AML-193 (cell line): Measurements from ENCODE around the gene SPACA7.
"Not testable (repeated sequence)": the region's sequence is repeated elsewhere in the genome, so short reads cannot be mapped to it uniquely, and the experiment has no call there.

Experiments used
- DNase-seq, 2 experiments: peaks; one replicate each; lab custom pipeline; 2025; lab: John Stamatoyannopoulos, UW

The SPACA7 gene

GRCh38 chr13:112350300-112350699, 25.9 kb upstream of the SPACA7 start:
- DNase-seq = no peak

GRCh38 chr13:112351825-112352224, 24.3 kb upstream of the SPACA7 start:
- no peak for DNase-seq

GRCh38 chr13:112353856-112354255, 22.3 kb upstream of the SPACA7 start:
- no peak for DNase-seq

GRCh38 chr13:112354330-112355273, 21.6 kb upstream of the SPACA7 start:
- no peak for DNase-seq

- no peak for DNase-seq
Measured at GRCh38 chr13:112355274-112355838, 20.8 kb upstream of the SPACA7 start.

GRCh38 chr13:112356190-112356589, 20.0 kb upstream of the SPACA7 start:
- no peak for DNase-seq

GRCh38 chr13:112358156-112358555, 18.0 kb upstream of the SPACA7 start:
- no peak for DNase-seq

- DNase-seq = no peak
Measured at GRCh38 chr13:112362021-112362420, 14.1 kb upstream of the SPACA7 start.

GRCh38 chr13:112363867-112364528, 12.2 kb upstream of the SPACA7 start:
- DNase-seq = no peak

GRCh38 chr13:112366907-112367646, 9.1 kb upstream of the SPACA7 start:
- DNase-seq = no peak

GRCh38 chr13:112368883-112369282, 7.3 kb upstream of the SPACA7 start:
- DNase-seq = no peak

GRCh38 chr13:112370311-112370710, 5.8 kb upstream of the SPACA7 start:
- DNase-seq = no peak

GRCh38 chr13:112374271-112374670, 1.9 kb upstream of the SPACA7 start:
- DNase-seq = no peak

GRCh38 chr13:112391746-112392145, 15.6 kb downstream of the SPACA7 start:
- no peak for DNase-seq

- no peak for DNase-seq
Measured at GRCh38 chr13:112392719-112393118, 16.6 kb downstream of the SPACA7 start.

GRCh38 chr13:112395022-112395421, 18.9 kb downstream of the SPACA7 start:
- not testable (repeated sequence) for DNase-seq

GRCh38 chr13:112395941-112396340, 19.8 kb downstream of the SPACA7 start:
- not testable (repeated sequence) for DNase-seq

GRCh38 chr13:112397108-112397507, 21.0 kb downstream of the SPACA7 start:
- DNase-seq = no peak

GRCh38 chr13:112398347-112398746, 22.2 kb downstream of the SPACA7 start:
- DNase-seq = not testable (repeated sequence)

- DNase-seq = not testable (repeated sequence)
Measured at GRCh38 chr13:112409828-112410227, 33.7 kb downstream of the SPACA7 start.

GRCh38 chr13:112416647-112417046, 40.5 kb downstream of the SPACA7 start:
- no peak for DNase-seq

- DNase-seq = no peak
Measured at GRCh38 chr13:112417079-112417478, 40.9 kb downstream of the SPACA7 start.
